ENCODE data around the gene D2HGDH.

The D2HGDH gene

DNA sequence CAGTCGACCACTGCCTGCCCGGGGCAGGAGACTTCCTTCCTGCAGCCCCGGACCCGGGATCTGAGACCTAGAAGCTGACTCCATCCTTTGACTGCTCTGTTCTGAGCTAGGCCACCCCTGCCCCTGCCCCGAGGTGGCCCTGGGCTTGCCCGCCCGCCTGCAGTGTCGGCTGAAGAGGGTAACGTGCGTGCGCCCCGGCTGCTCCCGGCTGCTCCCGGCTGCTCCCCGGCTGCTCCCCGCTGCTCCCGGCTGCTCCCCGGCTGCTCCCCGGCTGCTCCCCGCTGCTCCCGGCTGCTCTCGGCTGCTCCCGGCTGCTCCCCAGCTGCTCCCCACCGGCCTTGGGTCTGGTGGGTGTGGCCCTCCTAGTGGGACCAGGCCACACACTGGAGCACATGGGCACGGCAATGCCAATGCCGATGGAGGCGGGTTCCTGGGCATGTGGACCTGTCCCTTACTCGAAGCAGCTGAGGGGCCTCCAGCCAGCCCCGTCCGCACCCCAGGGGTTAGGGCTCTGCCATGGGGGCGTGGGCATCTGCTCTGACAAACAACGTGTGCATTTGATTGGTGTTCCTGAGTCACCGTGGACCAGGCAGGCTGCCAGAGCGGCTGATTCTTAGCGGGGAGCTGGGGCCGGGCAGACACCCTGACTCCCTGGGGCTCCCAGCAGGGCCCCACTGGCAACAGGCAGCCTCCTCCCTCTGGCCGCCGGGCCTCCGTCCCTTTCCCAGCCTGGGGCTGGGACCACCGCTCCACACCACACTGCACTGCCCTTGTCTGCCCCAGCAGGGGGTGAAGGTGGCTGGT is 40.2 kb downstream of the D2HGDH start:
- TF ChIP-seq FOXP2 (optimal IDR thresholded peaks at IDR 0.05; ENCODE audit: borderline replicate concordance, extremely low read depth, extremely low read length, insufficient read depth) = no peak
- no peak for TF ChIP-seq TAF1 (IDR thresholded peaks at IDR 0.05; ENCODE audit: borderline replicate concordance, insufficient read depth, low read length)
- no peak for TF ChIP-seq SIN3A (IDR thresholded peaks at IDR 0.05; ENCODE audit: borderline replicate concordance, insufficient read depth, low read length)
- TF ChIP-seq, protein P1, sequence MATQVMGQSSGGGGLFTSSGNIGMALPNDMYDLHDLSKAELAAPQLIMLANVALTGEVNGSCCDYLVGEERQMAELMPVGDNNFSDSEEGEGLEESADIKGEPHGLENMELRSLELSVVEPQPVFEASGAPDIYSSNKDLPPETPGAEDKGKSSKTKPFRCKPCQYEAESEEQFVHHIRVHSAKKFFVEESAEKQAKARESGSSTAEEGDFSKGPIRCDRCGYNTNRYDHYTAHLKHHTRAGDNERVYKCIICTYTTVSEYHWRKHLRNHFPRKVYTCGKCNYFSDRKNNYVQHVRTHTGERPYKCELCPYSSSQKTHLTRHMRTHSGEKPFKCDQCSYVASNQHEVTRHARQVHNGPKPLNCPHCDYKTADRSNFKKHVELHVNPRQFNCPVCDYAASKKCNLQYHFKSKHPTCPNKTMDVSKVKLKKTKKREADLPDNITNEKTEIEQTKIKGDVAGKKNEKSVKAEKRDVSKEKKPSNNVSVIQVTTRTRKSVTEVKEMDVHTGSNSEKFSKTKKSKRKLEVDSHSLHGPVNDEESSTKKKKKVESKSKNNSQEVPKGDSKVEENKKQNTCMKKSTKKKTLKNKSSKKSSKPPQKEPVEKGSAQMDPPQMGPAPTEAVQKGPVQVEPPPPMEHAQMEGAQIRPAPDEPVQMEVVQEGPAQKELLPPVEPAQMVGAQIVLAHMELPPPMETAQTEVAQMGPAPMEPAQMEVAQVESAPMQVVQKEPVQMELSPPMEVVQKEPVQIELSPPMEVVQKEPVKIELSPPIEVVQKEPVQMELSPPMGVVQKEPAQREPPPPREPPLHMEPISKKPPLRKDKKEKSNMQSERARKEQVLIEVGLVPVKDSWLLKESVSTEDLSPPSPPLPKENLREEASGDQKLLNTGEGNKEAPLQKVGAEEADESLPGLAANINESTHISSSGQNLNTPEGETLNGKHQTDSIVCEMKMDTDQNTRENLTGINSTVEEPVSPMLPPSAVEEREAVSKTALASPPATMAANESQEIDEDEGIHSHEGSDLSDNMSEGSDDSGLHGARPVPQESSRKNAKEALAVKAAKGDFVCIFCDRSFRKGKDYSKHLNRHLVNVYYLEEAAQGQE (IDR thresholded peaks at IDR 0.05; ENCODE audit: insufficient read depth in 1 of 2, low read depth in 2 of 2, low read length in 2 of 2) = no peak
- no peak for TF ChIP-seq POLR2AphosphoS5 (IDR thresholded peaks at IDR 0.05; ENCODE audit: low read depth, low read length)

DNA sequence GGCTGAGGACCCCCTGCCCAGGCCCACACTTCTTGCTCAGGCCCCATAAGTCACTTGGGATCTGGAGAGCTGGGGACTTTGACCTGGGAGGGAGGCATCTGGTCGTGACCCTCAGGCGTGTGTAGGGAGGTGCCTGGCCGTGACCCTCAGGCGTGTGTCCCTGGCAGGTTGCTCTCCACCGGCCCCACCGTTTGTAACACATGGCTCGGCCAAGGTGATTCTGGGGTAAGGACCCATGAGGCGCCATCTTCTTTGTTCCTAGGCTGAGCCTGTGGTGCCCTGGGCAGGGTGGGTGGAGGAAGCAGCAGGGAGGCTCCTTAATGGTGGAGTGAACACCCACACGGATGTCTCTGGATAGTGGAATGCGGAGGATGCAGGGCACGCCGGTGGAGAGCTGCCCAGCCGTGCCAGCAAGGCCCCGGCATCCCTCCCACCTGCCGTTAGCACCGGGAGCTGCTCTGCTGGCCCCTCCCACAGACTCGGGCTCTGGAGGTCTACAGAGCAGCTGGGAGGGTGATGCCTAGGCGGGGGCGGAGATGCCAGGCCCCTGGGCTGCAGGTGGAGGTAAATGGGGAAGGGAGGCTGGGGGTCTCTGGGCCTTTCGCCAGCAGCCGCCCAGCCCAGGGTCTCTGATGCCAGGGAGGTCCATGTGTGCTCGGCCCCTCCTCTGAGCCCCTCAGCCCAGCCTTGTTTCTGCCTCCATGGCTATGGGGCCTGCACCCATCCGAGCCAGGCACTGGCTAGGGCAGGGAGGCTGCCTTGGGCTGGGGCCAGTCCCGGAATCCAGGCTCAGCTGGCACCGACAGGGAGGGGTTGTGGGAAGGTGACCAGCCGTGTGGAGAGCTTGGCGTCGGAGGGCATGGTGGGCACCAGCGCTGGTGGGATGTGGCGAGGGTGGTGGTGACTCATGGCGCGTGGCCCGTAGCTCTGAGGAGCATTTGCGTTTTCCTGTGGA is 41.1 kb downstream of the D2HGDH start:
- TF ChIP-seq TAF1 (IDR thresholded peaks at IDR 0.05; ENCODE audit: borderline replicate concordance, insufficient read depth, low read length) (no peak), POLR2AphosphoS5 (IDR thresholded peaks at IDR 0.05; ENCODE audit: low read depth, low read length) (no peak), FOXP2 (optimal IDR thresholded peaks at IDR 0.05; ENCODE audit: borderline replicate concordance, extremely low read depth, extremely low read length, insufficient read depth) (no peak), SIN3A (IDR thresholded peaks at IDR 0.05; ENCODE audit: borderline replicate concordance, insufficient read depth, low read length) (no peak)
- TF ChIP-seq, protein P1 (IDR thresholded peaks at IDR 0.05; ENCODE audit: insufficient read depth in 1 of 2, low read depth in 2 of 2, low read length in 2 of 2) = no peak

DNA sequence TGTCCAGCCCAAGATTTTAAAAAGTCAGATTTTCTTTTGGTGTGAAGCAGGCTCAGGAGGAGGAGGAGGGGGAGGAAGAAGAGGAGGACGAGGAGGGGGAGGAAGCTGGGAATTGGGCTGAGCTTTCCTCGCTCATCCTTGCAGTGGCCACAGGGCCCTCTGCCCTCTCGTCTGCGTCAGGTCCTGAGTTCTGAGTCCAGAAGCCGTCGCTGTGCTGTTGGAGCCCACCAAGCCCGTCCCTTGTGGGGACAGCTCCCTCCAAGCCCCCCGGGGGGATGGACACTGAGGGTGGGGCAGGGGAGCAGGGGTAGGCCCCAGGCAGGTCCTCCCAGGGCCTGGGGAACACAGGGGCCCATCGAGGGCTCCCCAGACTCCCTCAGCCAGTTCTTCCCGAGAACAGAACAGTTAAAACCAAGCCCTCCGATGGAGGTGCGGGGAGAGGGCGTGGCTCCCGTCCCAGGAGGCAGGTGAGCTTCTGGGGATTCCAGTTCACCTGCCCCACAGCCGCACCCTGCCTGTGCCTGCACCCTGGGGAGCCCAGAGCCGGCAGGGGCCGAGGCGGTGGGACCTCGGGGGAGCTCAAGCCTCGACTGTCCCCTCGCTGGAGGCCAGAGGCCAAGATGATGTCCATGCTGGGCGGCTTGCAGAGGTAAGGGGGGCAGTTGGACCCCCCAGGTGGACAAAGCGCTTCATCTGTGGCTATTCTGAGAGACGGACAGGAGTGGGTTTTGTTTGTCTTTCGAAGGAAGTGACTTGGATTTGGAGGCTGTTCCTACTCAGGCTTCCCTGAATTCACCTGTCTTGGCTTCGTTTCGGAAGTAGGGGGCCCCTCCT is 42.1 kb downstream of the D2HGDH start, which contains the start of gene GAL3ST2:
TSS of gene GAL3ST2 (plus strand) at position 487 of the 834 bp plus-strand sequence. CDS start at position 621, 134 bp downstream.
- TF ChIP-seq FOXP2 (optimal IDR thresholded peaks at IDR 0.05; ENCODE audit: borderline replicate concordance, extremely low read depth, extremely low read length, insufficient read depth) (no peak), SIN3A (IDR thresholded peaks at IDR 0.05; ENCODE audit: borderline replicate concordance, insufficient read depth, low read length) (no peak), TAF1 (IDR thresholded peaks at IDR 0.05; ENCODE audit: borderline replicate concordance, insufficient read depth, low read length) (no peak), POLR2AphosphoS5 (IDR thresholded peaks at IDR 0.05; ENCODE audit: low read depth, low read length) (no peak)
- TF ChIP-seq, protein P1 (IDR thresholded peaks at IDR 0.05; ENCODE audit: insufficient read depth in 1 of 2, low read depth in 2 of 2, low read length in 2 of 2) = no peak

DNA sequence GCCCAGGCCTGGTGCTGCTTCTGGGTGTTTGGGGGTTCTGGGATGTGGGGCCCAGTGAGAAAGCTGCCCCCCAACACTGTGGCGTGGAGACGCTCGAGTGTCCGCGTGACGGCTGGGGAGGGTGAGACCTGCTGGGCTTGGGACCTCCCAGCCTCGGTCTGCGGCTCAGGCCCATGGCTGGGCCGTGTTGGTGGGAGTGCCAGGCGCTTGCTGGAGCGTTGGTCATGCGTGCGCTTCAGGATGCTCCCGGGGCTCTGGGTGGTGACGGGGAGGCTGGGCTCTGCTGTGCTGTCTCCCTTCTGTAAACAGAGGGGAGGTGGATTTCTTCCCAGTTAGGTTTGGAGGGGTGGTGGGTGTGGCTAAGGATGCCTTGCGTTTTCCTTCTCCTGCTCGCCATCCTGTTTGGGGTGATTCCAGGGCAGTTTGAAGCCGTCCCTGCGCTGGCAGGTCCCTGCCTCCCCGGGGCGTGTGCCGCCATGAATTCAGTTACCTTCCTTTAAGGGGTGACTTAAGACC is 42.8 kb downstream of the D2HGDH start:
- no peak for TF ChIP-seq POLR2AphosphoS5 (IDR thresholded peaks at IDR 0.05; ENCODE audit: low read depth, low read length)
- TF ChIP-seq TAF1 (IDR thresholded peaks at IDR 0.05; ENCODE audit: borderline replicate concordance, insufficient read depth, low read length) = no peak
- TF ChIP-seq, protein P1 (IDR thresholded peaks at IDR 0.05; ENCODE audit: insufficient read depth in 1 of 2, low read depth in 2 of 2, low read length in 2 of 2) = no peak
- TF ChIP-seq FOXP2 (optimal IDR thresholded peaks at IDR 0.05; ENCODE audit: borderline replicate concordance, extremely low read depth, extremely low read length, insufficient read depth) = no peak
- TF ChIP-seq SIN3A (IDR thresholded peaks at IDR 0.05; ENCODE audit: borderline replicate concordance, insufficient read depth, low read length) = no peak

All from PFSK-1 (cell line).